Activated CD8-positive, alpha-beta T cell treated with anti-CD3 and anti-CD28 coated beads, Interleukin-2, amount 10 ng/mL, durations not matched to agents 7 days and 5 days (primary cell): Measurements from ENCODE around the gene COMTD1. TPM values are rescaled to one million over a fixed set of nuclear protein-coding genes. Genes with fewer than 3 reads are reported as not detected.
"Not testable (repeated sequence)": the region's sequence is repeated elsewhere in the genome, so short reads cannot be mapped to it uniquely, and the experiment has no call there.

Experiments used
- ATAC-seq: fragments of 150-1000 bp; cut with Tn5 transposase; one replicate; pipeline ENCODE4 v1.10.0; 2021; ENCODE audit warnings: moderate library complexity
- CTCF ChIA-PET: fragments of 350-600 bp; sonication (Branson Sonifier 250); formaldehyde crosslinking; loops from one replicate; lab custom pipeline; 2021; ENCODE audit warnings: antibody characterized with exemption; lab: Charles Lee
- POLR2A ChIA-PET: fragments of 350-600 bp; sonication (Branson Sonifier 250); formaldehyde crosslinking; loops from one replicate; lab custom pipeline; 2021; ENCODE audit warnings: antibody characterized with exemption; lab: Charles Lee
- DNase-seq: peaks from one replicate; pipeline ENCODE4 v3.0.0-alpha.2; 2020
- H3K27ac Mint-ChIP-seq: one replicate; pipeline ENCODE4 v1.8.0; 2021; ENCODE audit warnings: mild to moderate bottlenecking, mixed read lengths
- H3K27me3 Mint-ChIP-seq: one replicate; pipeline ENCODE4 v1.8.0; 2021; ENCODE audit warnings: low read depth, mixed read lengths
- H3K36me3 Mint-ChIP-seq: one replicate; pipeline ENCODE4 v1.8.0; 2021; ENCODE audit warnings: low read depth, mixed read lengths
- H3K4me1 Mint-ChIP-seq: one replicate; pipeline ENCODE4 v1.8.0; 2021; ENCODE audit warnings: low read depth, mixed read lengths
- H3K4me3 Mint-ChIP-seq: one replicate; pipeline ENCODE4 v1.8.0; 2021; ENCODE audit warnings: mild to moderate bottlenecking, mixed read lengths
- H3K9me3 Mint-ChIP-seq: one replicate; pipeline ENCODE4 v1.8.0; 2022; ENCODE audit warnings: mixed read lengths; ENCODE audit not compliant: insufficient read depth
- total RNA-seq, 2 experiments: library from RNA; stranded (reverse); gene quantifications; one replicate each; pipeline ENCODE4 v1.2.3, GENCODE V29; 2021

The COMTD1 gene
- total RNA-seq, 2 experiments from 2014 or later, result 58.6 to 62.5 TPM

DNA sequence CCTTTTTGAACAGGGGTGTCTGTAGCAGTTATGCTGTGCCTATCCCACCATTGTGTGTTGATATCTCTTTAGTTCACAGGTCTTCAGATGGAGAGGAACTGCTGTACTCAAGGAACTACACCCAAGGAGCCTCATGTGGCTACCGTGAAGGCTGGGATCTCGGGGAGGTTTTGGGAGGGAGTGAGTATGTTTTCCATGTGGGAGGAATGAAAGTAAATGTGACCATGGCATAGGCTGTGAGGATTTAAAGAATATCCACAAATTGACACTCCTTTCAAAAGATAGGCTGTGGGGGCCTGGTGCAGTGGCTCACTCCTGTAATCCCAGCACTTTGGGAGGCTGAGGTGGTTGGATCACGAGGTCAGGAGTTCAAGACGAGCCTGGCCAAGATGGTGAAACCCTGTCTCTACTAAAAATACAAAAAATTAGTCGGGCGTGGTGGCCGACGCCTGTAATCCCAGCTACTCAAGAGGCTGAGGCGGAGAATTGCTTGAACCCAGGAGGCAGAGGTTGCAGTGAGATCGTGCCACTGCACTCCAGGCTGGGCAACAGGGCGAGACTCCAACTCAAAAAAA is 32.6 kb downstream of the COMTD1 start:
- H3K4me3 Mint-ChIP-seq, DNase-seq, H3K27ac Mint-ChIP-seq, H3K9me3 Mint-ChIP-seq, ATAC-seq, H3K36me3 Mint-ChIP-seq, H3K27me3 Mint-ChIP-seq: not testable (repeated sequence)
- POLR2A ChIA-PET, result interaction anchor here (1.8 kb wide), 1 partner anchor 7 kb away, joined by 9 read pairs; the partner anchor contains the start of gene VDAC2
- peaks cover 13% of the 10 kb centered on the region for H3K4me1 Mint-ChIP-seq
- CTCF ChIA-PET, result interaction anchor here (0.6 to 2.9 kb wide), 2 partner anchors 15 to 809 kb away, joined by 3 to 14 read pairs; no protein-coding TSS in a partner anchor

DNA sequence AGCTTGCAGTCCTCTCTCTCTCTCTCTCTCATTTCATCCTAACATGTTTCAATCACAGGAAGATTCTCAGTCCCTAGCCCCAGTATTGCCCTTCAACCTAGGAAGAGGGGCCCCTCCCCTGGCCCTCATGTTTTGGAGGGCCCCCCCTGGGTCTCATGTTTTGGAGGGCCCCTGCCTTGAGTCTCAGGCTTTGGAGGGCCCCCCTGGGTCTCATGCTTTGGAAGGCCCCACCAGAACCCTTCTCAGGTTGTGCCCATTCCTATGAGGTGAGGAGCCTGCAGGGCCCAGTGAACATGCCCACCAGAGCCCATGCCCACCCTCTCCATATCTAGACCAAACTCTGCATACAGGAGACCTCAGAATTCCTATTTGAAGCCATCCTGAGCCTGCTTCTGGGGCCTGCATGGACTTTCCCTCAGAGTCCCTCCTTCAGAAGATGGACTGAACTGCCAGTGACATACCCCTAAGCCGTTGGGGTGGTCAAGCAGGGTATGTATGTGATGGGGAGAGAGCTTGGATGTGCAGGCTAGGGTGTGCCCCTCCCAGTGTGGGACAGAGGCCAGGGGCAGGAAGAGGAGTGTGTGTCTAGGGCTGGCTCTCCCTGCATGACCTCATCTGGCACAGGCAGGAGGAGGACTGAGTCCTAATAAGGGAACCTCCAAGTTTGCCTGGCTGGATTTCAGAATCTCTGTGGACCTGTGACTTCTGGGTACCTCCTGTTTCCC is 33.3 kb downstream of the COMTD1 start:
- Mint-ChIP-seq H3K9me3 (no peaks in the 10 kb centered on the region), H3K36me3 (no peaks in the 10 kb centered on the region), H3K27me3 (no peaks in the 10 kb centered on the region)

DNA sequence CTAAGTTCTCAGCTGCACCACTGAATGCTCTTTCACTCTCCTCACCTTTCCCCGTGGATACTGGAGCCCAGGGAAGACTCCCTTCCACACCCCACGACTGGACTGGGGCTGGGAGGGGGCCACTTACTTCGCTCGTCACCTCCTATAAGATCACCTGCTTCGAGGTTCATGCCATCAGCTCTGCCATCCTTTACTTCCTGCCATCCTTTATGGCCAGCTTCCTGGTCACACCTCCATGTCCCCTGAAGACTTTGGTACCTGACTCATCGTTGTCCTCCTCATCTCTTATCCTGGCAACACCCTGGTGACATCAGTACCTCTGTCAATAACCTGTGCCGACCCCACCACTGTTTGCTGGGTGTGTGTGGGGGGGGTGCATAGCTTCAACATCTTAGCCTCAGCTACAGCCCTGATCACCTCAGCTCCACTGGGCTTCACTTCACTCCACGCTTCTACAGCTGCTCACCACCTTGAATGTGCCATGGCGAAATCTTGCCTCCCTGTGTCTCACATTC is 33.9 kb downstream of the COMTD1 start:
- Mint-ChIP-seq H3K36me3 (no peaks in the 10 kb centered on the region), H3K27ac (no peak overlapping the region), H3K27me3 (no peaks in the 10 kb centered on the region), H3K4me3 (no peak overlapping the region), H3K4me1 (peaks cover 10% of the 10 kb centered on the region), H3K9me3 (no peaks in the 10 kb centered on the region)
- DNase-seq (no peak), ATAC-seq (no peak)
- ChIA-PET CTCF (interaction anchor here (3.2 to 6.6 kb wide), 2 partner anchors 9 to 14 kb away, joined by 12 to 55 read pairs; partner anchors contain the start of gene VDAC2), POLR2A (interaction anchor here (1.8 kb wide), 1 partner anchor 8 kb away, joined by 9 read pairs; the partner anchor contains the start of gene VDAC2)

More for the DNA sequence above, 33.3 kb downstream of the COMTD1 start:
- H3K27ac Mint-ChIP-seq, result no peak overlapping the region
- ChIA-PET CTCF (interaction anchor here (2.9 to 3.2 kb wide), 2 partner anchors 9 to 15 kb away, joined by 12 to 14 read pairs; partner anchors contain the start of gene VDAC2), POLR2A (interaction anchor here (1.8 kb wide), 1 partner anchor 8 kb away, joined by 9 read pairs; the partner anchor contains the start of gene VDAC2)
- ATAC-seq (no peak), DNase-seq (no peak)
- peaks cover 11% of the 10 kb centered on the region for H3K4me1 Mint-ChIP-seq
- H3K4me3 Mint-ChIP-seq, result no peak overlapping the region

DNA sequence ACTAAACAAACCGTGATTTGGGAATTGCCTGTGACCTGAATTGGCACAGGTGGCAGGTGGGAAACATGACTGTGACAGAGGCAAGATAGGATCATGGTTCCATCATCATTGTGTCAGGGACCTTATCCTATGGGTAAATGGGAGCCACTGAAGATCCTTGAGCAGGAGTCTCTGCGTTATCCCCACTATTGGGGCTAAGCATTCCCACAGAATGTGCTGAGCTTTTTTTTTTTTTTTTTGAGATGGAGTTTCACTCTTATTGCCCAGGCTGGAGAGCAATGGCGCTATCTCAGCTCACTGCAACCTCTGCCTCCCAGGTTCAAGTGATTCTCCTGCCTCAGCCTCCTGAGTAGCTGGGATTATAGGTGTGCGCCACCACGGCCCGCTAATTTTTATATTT is 35.8 kb downstream of the COMTD1 start:
- H3K27ac Mint-ChIP-seq, H3K4me1 Mint-ChIP-seq, H3K36me3 Mint-ChIP-seq, H3K9me3 Mint-ChIP-seq, H3K27me3 Mint-ChIP-seq, H3K4me3 Mint-ChIP-seq, ATAC-seq, DNase-seq: not testable (repeated sequence)
- CTCF ChIA-PET, result interaction anchor here (1.6 to 6.6 kb wide), 3 partner anchors 11 to 36 kb away, joined by 4 to 55 read pairs (median 12); partner anchors contain the start of genes COMTD1 and VDAC2
- POLR2A ChIA-PET, result interaction anchor here (1.4 to 2.1 kb wide), 2 partner anchors 10 to 11 kb away, joined by 6 to 7 read pairs; no protein-coding TSS in a partner anchor

DNA sequence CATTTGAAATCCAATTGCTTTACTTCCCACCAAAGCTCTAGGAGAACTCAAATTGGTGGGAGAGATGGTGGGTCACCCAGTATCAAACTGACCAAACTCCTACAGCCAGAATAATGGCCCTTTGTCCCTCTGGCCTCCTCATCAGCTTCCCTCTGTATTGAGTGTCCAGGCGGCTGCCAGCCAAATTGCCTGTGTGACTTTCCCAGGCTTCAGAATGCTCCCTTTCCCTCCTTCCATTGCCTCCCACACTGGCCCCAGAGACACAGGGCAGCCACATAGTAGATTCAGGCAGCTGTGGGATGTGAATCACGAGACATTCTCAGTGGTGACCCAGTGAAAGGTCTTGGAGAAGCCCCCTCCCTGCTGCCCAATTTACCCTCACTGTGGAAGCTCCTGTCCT is 37.9 kb downstream of the COMTD1 start:
- DNase-seq (no peak), ATAC-seq (no peak)
- no peak overlapping the region for H3K27ac Mint-ChIP-seq
- H3K4me3 Mint-ChIP-seq, result no peak overlapping the region
- peaks cover 4% of the 10 kb centered on the region for H3K36me3 Mint-ChIP-seq
- no peaks in the 10 kb centered on the region for H3K9me3 Mint-ChIP-seq
- H3K4me1 Mint-ChIP-seq, result peaks cover 10% of the 10 kb centered on the region
- H3K27me3 Mint-ChIP-seq, result no peaks in the 10 kb centered on the region
- POLR2A ChIA-PET, result interaction anchor here (0.7 to 1.0 kb wide), 2 partner anchors 10 to 12 kb away, joined by 3 read pairs; no protein-coding TSS in a partner anchor
- CTCF ChIA-PET, result interaction anchor here (0.8 to 6.6 kb wide), 4 partner anchors 10 to 34 kb away, joined by 3 to 55 read pairs (median 3); no protein-coding TSS in a partner anchor

GRCh38 chr10:75197066-75197465 is 38.7 kb downstream of the COMTD1 start:
- H3K4me1 Mint-ChIP-seq, result peaks cover 9% of the 10 kb centered on the region
- H3K9me3 Mint-ChIP-seq, result no peaks in the 10 kb centered on the region
- peaks cover 4% of the 10 kb centered on the region for H3K36me3 Mint-ChIP-seq

GRCh38 chr10:75195035-75195763 is 40.6 kb downstream of the COMTD1 start:
- Mint-ChIP-seq H3K4me3 (no peak overlapping the region), H3K4me1 (peaks cover 4% of the 10 kb centered on the region), H3K36me3 (peaks cover 4% of the 10 kb centered on the region), H3K27me3 (no peaks in the 10 kb centered on the region), H3K9me3 (no peaks in the 10 kb centered on the region), H3K27ac (no peak overlapping the region)
- CTCF ChIA-PET, result interaction anchor here (1.0 to 6.6 kb wide), 3 partner anchors 7 to 40 kb away, joined by 3 to 55 read pairs (median 6); partner anchors contain the start of gene COMTD1
- ATAC-seq (no peak), DNase-seq (no peak)
- POLR2A ChIA-PET, result no interaction called here

More at GRCh38 chr10:75197066-75197465, 38.7 kb downstream of the COMTD1 start:
- CTCF ChIA-PET, result interaction anchor here (0.9 to 6.6 kb wide), 3 partner anchors 9 to 39 kb away, joined by 3 to 55 read pairs (median 3); partner anchors contain the start of gene COMTD1
- H3K27ac Mint-ChIP-seq, result no peak overlapping the region
- H3K27me3 Mint-ChIP-seq, result no peaks in the 10 kb centered on the region
- H3K4me3 Mint-ChIP-seq, result no peak overlapping the region
- POLR2A ChIA-PET, result interaction anchor here (1.8 kb wide), 1 partner anchor 13 kb away, joined by 6 read pairs; no protein-coding TSS in a partner anchor
- no peak for ATAC-seq
- no peak for DNase-seq

DNA sequence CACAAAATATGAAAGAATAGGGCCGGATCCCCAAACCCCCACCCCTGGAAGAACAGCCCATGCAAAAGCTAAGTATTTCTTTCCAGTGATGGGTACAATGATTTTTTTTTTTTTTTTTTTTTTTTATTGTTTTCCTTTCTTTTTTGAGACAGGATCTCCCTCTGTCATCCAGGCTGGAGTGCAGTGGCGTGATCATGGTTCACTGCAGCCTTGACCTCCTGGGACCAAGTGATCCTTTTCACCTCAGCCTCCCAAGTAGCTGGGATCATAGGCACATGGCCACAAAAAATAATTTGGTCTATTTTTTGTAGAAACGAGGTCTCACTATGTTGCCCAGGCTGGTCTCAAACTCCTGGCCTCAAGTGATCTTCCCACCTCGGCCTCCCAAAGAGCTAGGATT is 41.1 kb downstream of the COMTD1 start:
- H3K27ac Mint-ChIP-seq, ATAC-seq, H3K4me1 Mint-ChIP-seq, H3K4me3 Mint-ChIP-seq, H3K36me3 Mint-ChIP-seq, H3K27me3 Mint-ChIP-seq, DNase-seq, H3K9me3 Mint-ChIP-seq: not testable (repeated sequence)
- CTCF ChIA-PET, result interaction anchor here (1.0 kb wide), 1 partner anchor 41 kb away, joined by 3 read pairs; the partner anchor contains the start of gene COMTD1
- POLR2A ChIA-PET, result interaction anchor here (0.7 kb wide), 1 partner anchor 8 kb away, joined by 3 read pairs; no protein-coding TSS in a partner anchor

- H3K9me3 Mint-ChIP-seq, result no peaks in the 10 kb centered on the region
- ChIA-PET CTCF (interaction anchor here (1.3 to 16.6 kb wide), 2 partner anchors 10 to 41 kb away, joined by 3 to 279 read pairs; partner anchors contain the start of gene COMTD1), POLR2A (no interaction called here)
- no peaks in the 10 kb centered on the region for H3K27me3 Mint-ChIP-seq
- ATAC-seq (no peak), DNase-seq (no peak)
- H3K27ac Mint-ChIP-seq, result no peak overlapping the region
- H3K4me1 Mint-ChIP-seq, result peaks cover 11% of the 10 kb centered on the region
- H3K36me3 Mint-ChIP-seq, result peaks cover 4% of the 10 kb centered on the region
- H3K4me3 Mint-ChIP-seq, result no peak overlapping the region
Measured at GRCh38 chr10:75191821-75192568, 43.8 kb downstream of the COMTD1 start.
